NCI-H146 treated with DMSO at 0.1 percent for 48 hours (cell line): Measurements from ENCODE around the gene ATP5PB.
A peak's percentile ranks its signal among the peaks of the same experiment; 100 is the strongest.

ENCODE experiments used
- DNase-seq: peaks from one replicate; lab custom pipeline; 2025; ENCODE audit not compliant: unreplicated experiment; lab: John Stamatoyannopoulos, UW

ATP5PB gene

DNA sequence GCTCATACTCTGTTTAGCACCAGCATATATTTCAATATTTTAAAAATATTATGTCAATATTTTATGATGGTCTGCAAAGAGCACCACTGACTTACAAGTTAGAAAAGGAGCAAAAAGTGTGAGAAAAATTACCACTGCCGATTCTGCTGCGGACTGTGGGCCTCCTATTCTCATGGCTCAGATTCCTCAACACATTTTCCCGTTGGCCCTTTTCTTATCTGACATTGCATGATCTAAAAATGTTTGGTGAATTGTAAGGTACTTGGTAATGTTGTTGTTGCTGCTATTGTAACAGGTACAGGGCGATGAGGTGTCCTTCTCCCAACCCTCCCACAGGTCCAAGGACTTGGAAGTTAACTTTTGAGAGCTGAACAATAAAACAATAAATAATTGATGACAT is 25.3 kb downstream of the ATP5PB start:
- DNase-seq: no peak

DNA sequence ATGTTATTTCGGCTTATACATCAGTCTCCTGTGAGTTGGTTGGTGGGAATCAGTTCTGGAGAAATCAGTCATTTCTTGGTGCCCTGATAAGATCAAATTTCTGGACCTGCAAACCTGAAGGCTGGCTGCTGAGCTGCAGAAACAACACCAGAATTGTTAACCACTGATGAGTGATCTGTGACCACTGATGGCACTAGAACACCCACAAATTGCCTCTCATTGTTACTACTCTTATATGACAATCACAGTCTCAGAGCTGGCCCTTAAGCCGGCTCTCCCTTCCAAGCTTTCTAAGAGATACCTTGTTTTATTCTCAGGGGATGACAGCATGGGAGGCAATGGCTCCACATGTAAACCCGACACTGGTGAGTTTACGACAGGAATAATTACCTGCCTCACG is 26.4 kb downstream of the ATP5PB start:
- no peak for DNase-seq

GRCh38 chr1:111476214-111476613 is 26.9 kb downstream of the ATP5PB start:
- DNase-seq: no peak

DNA sequence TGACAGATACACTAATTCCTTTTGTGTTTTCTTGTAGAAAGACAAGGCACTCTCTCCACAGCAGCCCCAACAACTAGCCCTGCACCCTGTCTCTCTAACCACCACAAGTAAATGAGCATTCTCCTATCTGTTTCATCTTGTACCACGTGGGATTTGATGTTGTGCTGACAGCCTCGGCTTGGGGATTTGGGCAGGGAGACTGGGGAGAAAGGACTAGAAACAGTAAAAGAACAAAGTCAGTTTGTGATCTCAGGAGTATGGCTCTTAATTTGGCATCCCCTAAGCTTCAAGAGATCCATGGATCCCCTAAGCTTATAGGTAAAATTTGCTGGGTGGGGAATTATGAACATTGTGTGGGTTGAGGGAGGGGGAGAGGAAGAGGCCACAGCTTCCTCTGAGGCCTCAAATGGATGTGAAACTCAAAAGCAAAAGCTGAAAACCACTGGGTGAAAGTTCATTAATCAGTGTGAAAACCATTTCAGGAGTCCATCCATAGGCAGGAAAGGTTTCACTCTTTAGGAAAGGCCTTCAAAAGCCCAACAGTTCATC is 27.6 kb downstream of the ATP5PB start:
- DNase-seq: no peak

DNA sequence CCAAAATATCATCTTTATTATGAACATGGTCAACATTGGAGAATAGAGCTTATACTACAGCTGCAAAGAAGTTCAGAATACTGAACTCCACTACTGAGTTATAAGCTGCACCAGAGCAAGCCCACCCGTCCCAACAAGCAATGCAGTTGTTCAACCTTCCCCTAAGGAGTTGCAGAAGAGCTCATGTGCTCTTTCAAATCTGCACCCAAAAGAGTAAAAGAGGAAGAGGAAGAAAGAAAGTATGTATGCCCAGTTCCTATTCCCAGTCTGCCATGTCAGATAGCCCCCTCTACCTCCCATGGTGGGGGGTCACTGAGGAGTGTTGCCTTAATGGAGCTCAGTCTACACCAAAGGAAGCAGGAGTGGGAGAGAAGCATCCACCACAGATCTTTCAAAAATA is 31.4 kb downstream of the ATP5PB start:
- no peak for DNase-seq

DNA sequence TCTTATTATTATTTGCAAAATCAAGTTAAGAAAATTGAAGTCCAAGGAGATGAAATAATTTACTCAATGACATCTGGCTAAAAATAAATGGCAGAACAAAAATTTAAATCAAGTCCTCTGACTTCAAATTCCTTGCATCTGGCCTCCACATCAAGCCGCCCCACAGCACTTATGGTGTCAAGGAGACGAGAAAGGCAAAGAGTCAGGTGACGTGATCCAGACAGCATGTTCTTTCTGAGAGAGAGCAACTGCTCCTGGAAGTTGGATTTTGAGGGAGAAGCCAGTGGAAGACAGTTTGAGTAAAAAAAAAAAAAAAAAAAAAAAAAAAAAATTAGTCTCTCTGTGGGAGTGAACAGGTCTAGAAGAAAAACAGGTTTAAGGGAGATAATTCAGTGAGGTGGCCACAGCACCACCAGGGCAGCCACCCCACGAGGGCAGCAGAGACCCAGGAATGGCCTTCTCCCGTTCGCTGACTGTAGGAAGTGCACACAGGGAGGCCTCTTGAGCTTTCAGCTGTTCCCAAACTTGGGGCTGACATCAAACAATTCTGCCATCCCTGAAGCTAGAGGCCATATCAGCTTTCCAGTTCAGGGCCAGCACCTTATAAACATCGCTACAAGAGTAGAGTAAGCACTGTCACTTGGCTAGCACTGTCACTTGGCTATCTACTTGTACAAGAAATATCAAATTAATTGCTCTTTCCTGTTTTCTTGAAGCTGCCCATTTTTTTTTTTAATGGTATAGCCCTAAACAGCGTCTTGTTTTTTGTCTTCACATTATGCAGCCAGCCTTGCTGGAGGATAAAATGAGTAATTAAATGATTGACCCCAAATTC is 32.3 kb downstream of the ATP5PB start:
- DNase-seq: peak; percentile 17

- no peak for DNase-seq
These were observed 33.9 kb downstream of the ATP5PB start for GRCh38 chr1:111483166-111483565.

DNA sequence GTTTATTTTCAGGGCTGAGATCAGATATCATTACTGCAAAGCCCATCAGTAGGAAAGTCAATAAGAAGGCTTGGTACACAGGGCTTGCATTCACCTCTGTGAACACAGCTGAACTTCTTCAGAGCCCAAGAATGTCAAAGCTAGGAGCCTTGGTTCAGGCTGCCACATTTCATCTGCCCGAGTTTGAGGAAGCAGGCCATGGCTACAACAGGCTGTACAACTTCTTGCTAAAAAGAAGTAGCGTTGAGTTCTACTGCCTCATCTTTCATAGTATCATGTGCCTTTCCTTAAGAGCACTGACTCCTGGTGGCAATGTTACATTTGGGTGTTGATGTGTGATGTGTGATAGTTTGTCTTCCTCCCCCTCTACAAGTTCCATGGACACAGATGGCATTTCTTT is 34.6 kb downstream of the ATP5PB start:
- no peak for DNase-seq

- no peak for DNase-seq
These were observed 35.2 kb downstream of the ATP5PB start for GRCh38 chr1:111484391-111485026.

- DNase-seq: no peak
These were observed 37.2 kb downstream of the ATP5PB start for GRCh38 chr1:111486431-111486830.

DNA sequence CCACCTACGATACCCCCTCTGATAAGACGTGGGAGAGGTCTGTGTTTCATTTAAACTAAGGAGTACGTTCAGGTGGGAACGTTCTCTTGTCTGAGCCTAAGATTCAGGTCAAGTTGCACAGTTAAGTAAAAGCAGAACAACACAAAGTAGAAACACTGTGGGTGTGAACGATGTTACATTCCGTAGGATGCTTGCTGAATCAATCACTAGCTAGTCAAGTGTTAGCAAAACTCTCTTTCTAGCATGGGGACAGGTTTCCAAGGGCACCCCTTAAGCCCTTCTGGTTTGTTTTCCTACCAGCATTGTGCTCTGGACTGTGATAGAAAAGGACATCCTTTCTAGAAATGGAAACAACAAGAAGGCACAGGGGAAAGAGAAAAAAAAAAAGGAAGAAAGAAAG is 37.9 kb downstream of the ATP5PB start:
- DNase-seq: no peak

DNA sequence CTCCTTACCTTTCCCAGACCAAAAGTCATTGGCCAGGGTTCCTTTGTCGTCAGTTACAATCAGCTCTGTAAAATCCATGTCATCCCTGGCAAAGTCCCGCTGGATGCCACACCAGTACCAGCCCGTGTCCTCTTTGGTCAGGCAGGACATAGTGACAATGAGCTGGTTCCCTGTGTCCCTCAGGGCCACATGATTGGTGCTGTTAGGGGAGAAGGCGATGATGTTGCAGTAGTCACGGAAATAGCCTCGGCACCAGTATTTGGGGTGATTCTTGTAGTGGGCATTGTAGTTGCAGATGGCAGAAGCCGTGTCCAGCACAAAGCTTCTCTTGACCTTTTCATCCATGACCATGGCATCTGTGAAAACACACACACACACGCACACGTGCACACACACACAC is 39.4 kb downstream of the ATP5PB start:
- DNase-seq: no peak

DNA sequence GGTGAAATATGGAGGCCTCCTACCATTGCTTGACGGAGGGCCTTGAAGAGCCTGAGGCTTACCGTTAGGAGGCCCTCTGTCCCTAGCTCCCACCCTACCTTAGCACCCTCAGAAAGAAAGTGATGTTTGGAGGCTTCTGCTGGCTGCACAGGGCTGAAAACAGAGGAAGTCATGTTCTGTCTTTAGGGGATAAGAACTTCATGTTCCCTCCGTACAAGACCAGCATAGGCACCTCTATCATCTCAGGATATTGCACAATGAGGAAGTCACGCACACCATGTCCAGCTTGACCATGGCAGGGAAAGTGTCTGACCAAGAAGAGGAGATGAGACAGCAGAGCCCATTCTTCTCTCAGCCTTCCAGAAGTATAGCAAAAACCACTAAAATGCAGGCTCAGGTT is 40.3 kb downstream of the ATP5PB start:
- no peak for DNase-seq

- DNase-seq: no peak
These were observed 41.0 kb downstream of the ATP5PB start for GRCh38 chr1:111490220-111490619.

GRCh38 chr1:111491070-111491469 is 41.8 kb downstream of the ATP5PB start:
- DNase-seq: no peak

- no peak for DNase-seq
These were observed 47.1 kb downstream of the ATP5PB start for GRCh38 chr1:111496398-111496797.

DNA sequence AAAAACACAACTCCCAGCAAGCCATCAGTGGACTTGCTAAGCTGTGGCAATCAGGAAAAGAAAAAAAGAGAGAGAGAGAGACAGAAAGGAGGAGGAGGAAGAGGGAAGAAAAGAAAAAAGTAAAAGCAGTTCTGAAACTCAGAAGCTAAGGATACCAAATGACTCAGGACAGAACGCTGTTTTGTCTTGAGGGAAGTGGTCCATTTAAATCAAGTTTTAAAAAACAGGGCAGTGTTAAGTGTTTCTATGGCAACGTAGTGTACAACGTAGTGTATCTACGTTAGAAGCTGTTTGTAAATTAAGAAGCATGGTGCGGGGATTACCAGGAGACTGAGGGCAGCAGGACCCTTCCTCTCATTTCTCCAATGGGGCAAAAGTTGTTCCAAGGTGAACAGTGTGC is 48.3 kb downstream of the ATP5PB start:
- no peak for DNase-seq

DNA sequence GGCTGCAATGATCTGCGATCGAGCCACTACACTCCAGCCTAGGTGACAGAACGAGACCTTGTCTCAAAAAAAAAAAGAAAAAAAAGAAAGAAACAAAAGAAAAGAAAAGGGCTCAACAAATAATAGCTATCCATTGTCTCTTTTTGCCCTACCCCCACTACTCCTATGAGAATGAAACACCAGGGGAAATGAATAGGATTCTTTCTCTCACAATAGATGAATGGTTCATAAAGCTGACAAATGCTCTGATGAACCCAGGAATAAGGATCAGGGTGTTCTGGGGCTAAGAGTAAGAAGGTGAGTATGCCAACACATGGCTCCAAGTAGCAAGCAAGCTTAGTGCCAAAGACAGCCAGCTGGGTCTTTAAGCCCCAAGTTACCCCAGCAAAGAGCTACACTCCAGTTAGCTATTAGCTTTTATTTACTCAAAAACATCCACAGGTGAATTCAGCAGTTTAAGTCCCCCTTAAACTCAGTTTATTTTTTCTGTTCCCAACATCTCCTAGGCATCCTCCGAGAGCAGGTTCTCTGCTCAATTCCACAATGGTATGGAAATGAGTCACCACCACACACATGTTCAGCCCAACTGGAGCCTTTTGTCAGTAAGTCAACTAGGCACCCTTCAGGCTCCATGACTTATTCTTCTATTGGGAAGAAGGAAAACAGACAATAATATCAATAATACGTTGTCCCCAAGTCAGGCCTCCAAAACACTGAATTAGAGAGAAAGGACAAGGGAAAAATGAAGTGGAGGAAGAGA is 49.9 kb downstream of the ATP5PB start:
- no peak for DNase-seq

- DNase-seq: no peak
These were observed 52.4 kb downstream of the ATP5PB start for GRCh38 chr1:111501645-111502044.

DNA sequence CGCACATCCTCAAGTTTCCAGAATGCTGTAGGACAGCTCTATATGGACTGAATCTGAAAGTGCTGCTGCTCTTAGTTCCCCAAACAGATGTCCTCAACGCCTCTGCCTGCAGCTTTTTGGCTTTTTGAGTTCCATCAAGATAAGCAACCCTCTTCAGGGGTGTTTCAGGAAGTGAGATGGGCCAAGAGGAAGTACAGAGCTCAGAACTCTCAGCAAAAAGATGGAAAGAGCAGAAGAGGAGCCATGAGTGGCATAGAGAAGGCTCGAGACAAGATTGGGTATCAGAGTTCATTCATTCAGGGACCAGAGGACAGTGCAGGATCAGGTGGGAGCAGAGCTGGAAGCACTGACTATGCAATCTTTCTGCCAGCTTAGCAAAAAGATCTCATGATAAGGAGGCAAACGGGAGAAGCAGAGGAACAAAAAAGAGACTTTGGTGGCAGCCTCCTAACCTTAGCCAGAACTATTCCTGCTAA is 54.4 kb downstream of the ATP5PB start, which contains the start of the genes ADORA3 and TMIGD3:
Gene ADORA3 (minus strand): TSS at position 49 of the 476 bp plus-strand sequence. CDS start 279 bp downstream, outside the sequence.
Gene TMIGD3 (minus strand): TSS at position 49 of the 476 bp plus-strand sequence. CDS start 279 bp downstream, outside the sequence.
- DNase-seq: no peak

- DNase-seq: no peak
These were observed 54.8 kb downstream of the ATP5PB start for GRCh38 chr1:111504097-111504496.
